ENCODE results near the gene COL24A1.

COL24A1 gene

DNA sequence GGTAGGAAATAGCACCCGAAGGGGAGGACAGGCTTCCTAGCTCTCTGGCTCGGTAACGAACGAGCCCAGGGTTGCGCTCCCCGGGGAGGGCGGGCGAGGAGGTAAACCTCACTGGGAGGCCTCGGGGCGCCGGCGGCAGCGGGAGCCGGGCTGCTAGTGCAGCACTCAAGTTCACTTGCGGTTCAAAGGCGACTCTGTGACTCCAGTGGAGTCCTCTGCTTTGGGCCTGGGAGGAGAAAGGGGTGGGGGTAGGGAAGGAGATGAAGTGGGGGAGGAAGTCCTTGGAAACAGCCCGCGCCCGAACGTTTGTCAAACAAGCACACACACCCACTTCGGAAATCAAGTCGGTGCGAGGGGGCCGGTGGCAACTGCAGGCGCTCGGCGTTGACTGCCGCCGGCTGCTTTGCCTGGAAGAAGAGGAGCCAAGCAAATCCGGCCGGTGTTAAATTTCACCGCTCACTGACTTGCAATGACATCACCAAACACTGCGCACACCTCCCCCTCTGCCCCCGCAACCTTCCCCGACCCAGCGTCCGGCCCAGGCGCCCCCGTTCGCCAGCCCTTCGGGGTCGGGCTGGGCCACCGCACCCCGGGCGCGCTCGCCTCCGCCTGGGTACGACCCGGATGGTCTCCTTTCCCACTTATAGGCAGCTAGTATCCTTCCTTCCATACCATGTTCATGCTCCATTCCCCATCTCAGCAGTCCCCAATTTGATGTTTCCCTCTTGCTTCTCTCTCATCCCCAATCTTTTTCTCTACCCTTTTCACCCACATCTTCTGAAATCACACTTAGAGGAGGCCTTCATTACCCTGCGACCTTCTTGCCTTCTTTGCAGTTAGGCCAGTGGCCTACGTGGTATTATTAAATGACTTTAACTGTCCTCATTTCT, at the start of gene COL24A1:
TSS of gene COL24A1 (minus strand) at position 207 of the 890 bp plus-strand sequence. CDS start 376 bp downstream, outside the sequence.
- no peak for DNase-seq (ENCODE audit: low read depth, low spot score)

DNA sequence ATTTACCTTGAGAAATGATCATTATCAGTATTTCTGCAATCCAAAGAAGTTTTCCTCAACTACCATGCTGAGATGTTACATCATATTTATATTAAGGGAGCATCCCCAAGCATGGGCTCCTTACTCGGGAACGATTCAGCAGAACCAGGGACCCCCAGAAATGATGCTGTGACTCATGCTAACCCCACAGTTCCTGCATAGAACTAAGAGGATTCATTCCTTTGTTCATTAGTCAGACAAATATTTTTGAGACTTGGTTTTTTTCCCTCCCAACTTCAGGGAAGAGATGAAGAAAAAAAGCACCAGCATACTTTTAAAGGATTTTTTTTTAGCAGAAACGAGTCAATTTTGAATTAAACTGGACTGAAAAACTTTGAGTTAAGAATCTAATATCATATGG, 49.2 kb upstream of the COL24A1 start:
- DNase-seq (ENCODE audit: low read depth, low spot score) = no peak

DNA sequence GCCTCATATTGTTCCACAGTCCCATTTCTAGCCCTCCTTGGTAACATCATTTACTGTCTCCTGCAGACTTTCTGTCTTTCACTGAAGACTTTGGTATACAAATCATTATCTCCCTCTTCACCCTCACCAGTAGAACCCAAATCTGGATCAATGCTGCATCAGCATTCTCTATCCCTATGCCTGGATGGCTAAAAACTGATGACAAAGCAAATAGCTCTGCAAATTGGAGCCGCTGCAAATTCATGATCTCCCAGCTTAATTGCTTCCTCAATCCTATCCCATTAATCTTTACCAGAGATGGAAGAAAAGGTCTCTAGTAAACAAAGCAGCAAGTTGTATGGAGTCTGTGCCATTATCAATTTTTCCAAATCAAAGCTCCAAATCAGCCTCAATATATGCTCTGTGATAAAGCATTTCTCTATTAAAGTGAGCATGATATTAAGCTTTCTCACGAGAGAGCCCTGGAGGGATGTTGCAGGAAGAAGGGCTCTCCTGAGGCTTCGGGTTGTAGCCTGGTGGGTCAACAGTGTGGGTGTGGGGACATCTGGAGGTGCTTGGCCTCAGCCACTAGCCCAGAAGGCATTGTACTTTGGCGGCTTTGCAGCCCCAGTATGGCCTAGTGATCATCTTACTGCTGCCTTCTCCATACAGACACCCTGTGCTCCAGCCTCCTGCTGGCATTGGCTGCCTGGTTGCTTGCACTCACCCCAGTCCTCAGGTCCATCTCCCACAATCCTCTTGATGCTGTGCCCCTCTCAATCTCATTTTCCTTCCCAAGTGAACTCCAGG, 46.2 kb upstream of the COL24A1 start:
- no peak for DNase-seq (ENCODE audit: low read depth, low spot score)

DNA sequence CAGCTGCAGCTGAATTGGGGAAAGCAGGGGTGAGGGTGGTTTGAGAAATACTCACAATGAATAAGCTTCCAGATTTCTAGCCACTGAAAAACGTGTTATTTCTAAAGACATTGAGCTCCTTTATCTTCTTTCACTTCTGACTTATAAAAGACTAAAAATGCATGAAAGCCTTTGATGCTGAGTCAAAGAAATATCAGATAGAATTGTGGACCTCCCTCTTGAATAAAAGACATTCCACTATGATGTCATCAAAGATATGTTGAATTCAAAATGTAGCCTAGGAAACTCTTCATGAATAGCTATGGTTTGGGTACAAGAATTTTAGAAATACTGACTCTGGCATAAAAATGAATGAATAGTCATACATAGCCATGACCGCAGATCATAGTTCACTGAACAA, 44.7 kb upstream of the COL24A1 start:
- no peak for DNase-seq (ENCODE audit: low read depth, low spot score)

DNA sequence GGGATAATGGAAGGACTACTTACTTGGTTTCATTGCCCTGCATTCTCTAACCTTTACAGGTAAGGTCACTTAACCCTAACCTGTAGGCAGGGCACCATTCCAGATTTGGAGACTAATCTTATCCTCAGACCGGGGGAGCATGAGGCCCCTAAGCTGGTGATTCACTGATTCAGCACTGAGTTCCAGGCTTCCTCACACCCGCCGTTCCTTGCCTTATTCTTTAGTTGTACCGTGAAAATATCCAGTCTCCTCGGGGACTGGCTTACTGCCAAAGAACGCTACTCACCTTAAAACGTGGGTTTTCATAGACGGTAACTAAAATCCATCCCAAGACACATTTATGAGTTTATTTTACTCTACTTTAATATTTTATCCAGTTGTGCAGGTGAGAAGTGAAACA, 44.3 kb upstream of the COL24A1 start:
- DNase-seq (ENCODE audit: low read depth, low spot score) = no peak

DNA sequence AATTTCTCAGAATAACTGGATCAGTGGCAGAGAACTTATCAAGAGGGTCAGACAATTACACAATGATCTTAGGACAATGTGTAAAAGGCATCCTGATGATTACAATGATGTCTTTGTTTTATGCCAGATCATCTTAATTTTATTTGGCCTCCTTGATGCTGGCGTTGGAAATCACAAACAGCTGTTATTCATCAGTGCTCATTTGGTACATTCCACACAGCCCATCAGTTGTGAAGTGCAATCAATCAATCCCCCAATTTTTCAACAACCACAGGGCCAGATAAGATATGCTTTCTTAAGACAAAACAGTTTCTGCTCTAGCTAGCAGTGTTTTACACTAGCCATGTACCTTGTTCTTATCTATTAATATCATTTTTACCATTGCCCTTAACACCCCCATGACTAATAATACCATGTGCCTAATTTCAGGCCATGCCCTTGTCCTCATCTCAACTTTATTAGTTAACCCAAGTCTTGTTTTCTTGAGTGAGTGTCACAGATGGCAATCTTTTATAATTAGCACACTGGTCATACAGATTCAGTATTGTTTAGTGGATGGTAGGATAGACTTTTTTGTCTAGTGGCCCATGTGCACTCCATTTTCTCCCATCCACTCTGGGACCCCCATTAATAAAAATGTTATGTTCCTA, 40.8 kb upstream of the COL24A1 start:
- no peak for DNase-seq (ENCODE audit: low read depth, low spot score)

DNA sequence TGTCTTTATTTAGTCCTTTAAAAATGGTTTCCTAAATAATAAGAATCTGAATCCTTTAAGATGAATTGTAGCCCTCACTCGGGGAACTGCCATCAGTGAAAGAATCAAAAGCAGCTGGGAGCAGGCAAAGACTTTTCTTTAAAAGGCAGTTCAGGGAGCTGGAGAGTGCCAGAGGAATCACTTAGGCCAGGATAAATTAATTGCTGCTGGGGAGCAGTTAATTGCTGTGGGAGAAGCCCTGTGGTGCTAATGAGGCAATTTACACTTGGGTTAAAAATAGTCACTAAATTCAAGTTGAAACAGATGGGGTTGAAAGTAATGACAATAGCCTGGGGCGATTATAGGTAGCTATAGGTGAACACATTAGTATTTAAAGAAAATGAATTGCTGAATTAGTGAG, 38.7 kb upstream of the COL24A1 start:
- no peak for DNase-seq (ENCODE audit: low read depth, low spot score)

DNA sequence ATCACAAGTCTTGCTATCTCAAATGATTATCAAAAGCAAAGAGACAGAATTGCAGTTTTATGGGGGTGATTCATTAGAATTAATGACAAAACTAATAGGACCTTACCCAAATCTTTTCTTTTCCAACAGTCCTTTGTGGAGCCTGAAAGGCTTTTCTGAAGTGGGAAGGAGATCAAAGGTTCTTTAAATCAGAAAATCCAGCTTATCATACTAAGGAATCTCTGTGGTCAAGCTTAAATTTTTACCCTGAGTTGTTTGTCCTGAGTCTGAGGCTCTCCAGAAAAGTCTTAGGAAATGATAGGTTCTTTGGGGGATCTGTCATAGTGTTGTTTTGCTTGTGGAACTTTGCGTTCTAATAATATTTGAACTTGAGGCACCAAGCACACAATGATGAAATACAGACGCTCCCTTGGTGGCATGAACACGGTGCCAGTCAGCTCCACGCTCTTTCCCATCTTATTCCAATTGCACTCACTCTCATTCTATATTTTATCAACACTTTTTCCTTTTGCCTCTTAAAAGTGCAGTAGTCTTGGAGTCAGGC, 38.0 kb upstream of the COL24A1 start:
- DNase-seq (ENCODE audit: low read depth, low spot score) = no peak

DNA sequence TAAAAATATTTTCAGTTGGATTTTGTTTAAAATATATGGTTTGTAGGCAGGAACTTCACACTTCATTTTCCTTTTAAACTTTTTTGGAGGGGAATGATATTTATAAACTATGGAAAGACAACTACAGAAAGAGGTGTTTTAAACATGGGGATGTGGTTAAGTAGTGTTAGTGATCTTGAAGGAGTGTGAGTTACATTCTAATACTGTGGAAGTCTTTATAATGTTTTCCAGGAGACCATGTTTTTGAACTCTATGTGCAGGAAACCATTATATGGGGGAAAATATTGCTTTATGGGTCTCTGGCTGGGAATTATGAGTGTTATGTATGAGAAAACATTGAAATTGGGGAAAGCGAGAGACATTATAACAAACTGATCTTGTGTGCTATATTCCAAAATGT, 35.8 kb upstream of the COL24A1 start:
- DNase-seq (ENCODE audit: low read depth, low spot score) = no peak

DNA sequence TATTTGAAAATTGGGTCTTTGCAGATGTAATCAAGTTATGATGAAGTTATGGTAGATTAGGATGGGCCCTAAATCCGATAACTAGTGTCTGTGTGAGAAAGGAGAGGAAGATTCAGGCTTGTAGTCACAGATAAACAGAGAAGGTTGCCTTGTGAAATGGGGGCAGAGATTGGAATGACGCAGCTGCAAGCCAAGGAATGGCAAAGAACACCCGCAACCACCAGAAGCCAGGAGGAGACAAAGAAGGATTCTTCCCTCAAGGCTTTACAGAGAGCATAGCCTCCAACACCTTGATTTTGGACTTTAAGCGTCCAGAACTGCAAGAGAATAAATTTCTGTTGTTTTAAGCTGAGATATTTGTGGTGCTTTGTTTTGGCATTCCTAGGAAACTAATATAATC, 35.4 kb upstream of the COL24A1 start:
- no peak for DNase-seq (ENCODE audit: low read depth, low spot score)

DNA sequence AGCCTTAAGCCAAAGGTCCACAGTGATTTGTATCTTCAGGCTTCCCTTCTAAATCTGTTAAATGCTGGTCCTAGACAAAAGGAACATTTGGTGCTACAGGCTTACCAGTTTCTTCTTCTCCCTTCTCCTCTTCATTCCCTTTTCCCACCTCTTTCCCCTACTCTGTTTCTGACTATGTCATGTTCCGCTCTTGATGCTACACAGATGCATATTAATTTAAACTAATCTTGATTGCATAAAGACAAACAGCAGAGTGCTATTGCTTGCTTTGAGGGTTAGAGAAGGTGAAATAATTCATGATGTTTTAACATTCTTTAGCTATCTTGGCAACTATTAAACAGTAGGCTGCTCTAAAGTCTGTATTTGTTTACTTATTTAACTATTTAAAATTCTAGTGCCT, 34.3 kb upstream of the COL24A1 start:
- no peak for DNase-seq (ENCODE audit: low read depth, low spot score)

DNA sequence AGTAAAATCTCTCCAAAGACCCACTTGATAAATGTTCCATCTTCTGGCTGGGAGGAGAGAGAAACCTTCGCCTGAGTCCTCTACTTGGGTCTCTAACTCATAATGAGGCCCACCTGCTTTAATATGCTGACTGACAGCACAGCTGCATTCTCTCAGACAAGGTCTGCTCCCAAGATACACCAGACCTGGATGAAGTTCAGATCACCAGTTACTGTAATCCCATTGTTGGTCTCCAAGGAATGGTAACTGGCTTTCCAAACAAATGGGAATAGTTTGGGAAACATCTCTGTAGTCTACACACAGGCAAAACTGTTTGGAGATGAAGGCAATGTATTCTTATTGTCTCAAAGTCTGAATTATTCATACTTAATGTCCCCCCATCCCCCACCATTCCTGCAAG, 27.9 kb upstream of the COL24A1 start:
- no peak for DNase-seq (ENCODE audit: low read depth, low spot score)

DNA sequence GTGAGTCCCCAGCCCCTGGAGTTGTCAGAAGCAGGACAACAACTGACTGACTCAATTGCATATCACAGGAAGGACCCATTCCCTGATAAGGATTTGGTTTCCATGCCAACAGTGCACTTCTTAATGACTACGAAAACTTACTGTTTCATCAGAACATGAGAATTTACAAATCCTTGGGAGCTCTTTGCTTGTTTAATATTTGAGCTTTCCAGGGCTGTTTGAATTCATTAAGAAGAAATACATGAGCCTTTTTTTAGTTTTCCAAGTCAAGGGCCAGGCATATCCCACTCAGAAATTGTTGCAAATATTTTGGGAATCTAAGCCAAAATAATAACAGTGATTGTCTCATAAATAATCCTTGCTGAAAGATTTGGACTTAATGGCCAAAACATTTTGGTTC, 27.2 kb upstream of the COL24A1 start:
- DNase-seq (ENCODE audit: low read depth, low spot score) = no peak

DNA sequence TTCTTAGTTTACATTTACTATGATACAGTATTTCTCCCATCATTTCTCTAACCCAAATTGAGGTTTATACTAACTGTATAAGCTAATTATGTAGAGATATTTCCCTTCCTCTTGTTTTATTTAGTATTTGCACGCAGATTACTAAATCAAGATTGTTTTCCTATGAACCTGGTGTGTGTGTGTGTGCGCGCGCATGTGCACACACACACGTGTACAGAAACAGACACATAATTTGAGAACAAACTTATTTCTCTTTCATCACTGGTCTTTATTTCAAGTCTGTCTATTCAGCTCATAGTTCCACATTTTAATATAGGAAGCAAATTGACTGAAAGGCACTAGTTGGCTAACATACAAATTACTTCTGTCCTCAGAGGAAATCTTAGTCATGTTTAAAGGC, 19.7 kb upstream of the COL24A1 start:
- DNase-seq (ENCODE audit: low read depth, low spot score) = no peak

DNA sequence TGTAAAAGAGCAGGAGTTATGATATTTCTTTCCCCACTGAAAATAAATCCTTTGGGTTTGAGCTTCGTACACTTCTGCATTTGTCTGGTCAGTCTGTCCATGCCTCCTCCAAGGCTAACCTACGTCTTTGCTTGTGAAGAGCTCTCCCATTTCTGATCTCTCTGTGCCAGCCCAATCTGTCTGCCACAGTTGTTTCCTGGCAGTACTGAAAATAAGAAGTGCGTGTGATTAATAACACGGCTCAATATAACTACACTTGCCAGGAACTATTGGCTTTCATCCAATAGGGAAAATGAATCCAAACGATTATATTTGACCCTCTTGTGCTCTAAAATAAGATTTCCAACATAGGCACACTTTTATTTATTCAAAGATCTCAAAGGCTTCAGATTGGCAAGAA, 19.2 kb upstream of the COL24A1 start:
- no peak for DNase-seq (ENCODE audit: low read depth, low spot score)

DNA sequence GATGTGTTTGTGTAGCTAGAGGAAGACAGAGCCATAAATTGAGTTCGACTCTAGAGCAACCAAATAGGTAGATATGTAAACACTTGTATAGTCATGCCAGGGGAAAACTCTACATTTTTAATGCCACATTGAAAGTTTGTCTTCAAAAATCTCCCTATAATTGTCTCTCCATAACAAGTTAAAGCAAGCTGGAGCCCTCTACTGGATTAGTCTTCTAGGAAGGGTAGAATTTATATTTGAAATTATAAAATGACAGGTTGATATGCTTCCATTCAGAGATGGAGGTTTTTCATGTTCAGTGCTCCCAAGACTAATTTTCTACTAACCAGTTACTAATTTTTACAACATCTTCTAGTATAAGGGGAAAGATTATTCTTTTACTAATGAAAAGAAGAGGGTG, 13.1 kb upstream of the COL24A1 start:
- no peak for DNase-seq (ENCODE audit: low read depth, low spot score)

DNA sequence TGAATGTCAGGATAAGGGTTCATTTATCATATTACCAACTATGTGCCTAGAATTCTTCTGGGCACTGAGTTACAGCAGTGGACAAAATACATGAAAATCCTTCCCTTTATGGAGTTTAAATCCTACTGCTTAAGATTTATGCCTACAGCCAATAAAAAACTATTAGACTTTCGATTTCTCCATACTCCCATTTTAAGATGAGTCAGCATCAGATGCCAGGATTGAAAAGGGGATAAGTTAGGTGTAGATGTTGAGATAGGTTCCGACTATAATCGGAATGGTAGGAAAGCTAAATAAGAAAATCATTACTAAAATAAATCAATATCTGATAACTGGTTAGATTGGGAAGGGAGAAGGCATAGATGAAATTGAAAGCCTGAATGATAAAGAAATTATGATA, 3.2 kb upstream of the COL24A1 start:
- no peak for DNase-seq (ENCODE audit: low read depth, low spot score)

DNA sequence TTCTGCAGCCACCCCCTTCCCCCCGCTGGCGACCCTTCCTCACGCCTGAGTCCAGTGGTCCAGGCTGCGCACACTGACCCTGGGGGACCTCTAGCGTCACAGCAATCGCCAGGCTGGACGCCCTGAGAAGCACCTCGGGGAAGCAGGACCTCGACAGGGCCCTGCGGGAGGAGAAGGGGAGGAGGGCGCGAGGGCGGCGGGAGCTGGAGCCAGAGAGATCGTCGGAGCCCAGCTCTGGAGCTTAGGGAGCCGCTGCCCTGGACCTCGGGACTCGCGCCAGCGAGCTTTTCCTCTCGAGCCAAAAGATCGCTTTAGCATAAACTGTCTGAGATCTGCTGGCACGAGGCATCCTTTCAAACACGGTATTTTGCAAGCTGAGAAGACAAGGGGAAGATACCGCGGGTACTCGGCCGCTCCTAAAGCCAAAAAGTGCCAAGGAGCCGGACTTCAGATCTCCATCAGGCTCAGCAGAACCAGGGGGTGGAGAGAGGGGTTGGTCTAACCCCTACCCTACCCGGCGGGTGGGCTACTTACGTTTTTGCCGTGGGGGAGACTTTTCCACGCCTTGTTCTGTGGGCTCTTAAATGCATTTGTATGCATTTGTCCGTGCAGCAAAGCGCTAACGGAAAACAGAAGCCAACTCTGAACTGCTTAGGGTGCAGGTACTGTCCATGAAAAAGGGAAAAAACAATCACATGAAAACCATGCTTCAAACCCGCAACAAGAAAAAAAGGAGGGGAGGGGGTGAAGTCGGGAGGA, 586 bp downstream of the COL24A1 start:
- DNase-seq (ENCODE audit: low read depth, low spot score) = no peak

DNA sequence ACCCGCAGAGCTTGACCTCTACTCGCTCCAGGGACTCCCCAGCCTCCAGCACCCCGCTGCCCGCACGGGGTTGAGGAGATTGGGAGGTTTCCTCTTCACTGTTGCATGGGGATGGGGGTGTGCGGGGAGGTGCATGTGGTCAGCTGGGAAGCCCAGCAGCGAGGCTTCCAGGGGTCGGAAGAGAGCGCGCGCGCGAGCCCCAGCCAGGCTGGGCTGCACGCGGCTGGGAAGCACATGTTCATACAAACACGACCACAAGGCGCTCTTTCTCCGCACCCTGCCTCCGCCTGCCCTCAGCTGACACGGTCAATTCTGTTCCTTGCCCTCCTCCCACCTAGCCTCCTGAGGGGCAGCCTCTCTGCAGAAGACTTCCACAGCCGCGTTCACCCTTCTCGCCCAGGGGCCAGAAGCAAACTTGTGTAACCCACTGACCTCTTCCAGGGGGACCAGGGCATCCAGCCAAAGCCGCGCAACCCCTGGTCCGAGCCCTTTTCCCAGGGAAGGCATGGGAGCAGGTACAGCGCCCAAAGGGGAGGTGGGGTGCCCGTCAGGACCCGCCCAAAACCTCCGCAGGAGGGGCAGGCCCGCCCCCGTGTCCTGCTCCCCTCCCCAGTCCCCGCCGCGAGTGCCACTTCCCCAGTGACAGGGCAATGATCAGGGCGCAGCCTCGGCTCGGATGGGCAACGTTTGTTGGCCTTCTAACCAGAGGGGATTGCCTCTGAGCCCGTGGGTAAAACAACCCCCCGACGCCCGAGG, 1.3 kb downstream of the COL24A1 start:
- DNase-seq (ENCODE audit: low read depth, low spot score) = no peak

DNA sequence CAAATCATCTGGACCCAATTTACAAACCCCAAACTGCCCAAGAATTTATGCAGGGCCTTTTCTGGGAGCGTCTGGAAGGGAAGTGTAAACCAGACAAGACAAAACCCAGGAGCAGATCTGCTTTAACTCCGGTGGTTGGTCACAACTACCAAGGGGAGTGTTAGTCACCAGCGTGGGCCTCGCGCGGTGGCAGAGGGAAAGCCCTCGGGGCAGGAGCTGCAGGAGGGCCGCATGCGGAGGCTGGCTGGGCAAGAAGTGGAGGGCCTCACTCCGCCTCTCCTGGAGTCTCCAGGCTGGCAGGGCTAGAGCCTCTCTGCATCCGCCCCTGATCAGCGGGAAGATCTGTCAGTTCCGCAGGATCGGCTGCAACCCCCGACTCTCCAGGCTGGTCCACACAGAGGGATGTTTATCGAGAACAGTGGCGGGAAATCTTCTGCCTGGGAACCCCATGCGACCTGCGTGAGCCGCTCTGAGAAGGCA, 2.0 kb downstream of the COL24A1 start:
- no peak for DNase-seq (ENCODE audit: low read depth, low spot score)

DNA sequence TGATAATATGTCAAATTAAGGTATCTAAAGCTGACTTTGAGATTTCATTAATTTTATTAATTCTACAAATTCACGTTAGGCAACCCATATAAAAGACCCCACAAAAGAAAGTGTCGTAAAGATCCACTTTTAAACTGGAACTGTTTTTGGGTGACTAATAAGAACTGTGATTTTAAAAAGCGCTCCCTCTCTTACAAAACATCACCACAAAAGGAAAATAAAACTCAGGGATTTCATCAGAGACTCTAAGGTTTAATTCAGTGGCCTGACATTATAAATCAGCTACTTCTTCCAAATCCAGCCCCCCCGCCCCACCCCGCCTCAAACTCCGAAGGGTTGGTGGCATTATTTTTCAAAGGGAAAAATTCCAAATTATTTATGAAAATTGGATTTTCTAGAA, 2.7 kb downstream of the COL24A1 start:
- no peak for DNase-seq (ENCODE audit: low read depth, low spot score)

Data from smooth muscle cell of the brain vasculature (primary cell).